ENCODE results near the gene SPATA12.

Gene SPATA12

GRCh38 chr3:57059411-57059810 lies 1.1 kb upstream of the SPATA12 start:
- no peak overlapping the region for H3K27ac ChIP-seq
- no peak for TF ChIP-seq EZH2 (IDR thresholded peaks at IDR 0.05)
- no peak for TF ChIP-seq POLR2AphosphoS5 (IDR thresholded peaks at IDR 0.05; ENCODE audit: borderline replicate concordance, low read depth, low read length)
- TF ChIP-seq FOXP2 (optimal IDR thresholded peaks at IDR 0.05; ENCODE audit: control extremely low read depth, extremely low read length, insufficient read depth), result no peak
- H3K9me3 ChIP-seq (ENCODE audit: low read depth, low read length), result no peaks in the 10 kb centered on the region
- H3K36me3 ChIP-seq (ENCODE audit: insufficient read depth, low read length), result no peaks in the 10 kb centered on the region
- DNase-seq (ENCODE audit: low read depth, low spot score), result no peak
- no peak overlapping the region for H3K9ac ChIP-seq (ENCODE audit: insufficient read length)
- H3K4me3 ChIP-seq, result no peak overlapping the region

- H3K9ac ChIP-seq (ENCODE audit: insufficient read length), result no peak overlapping the region
- H3K4me3 ChIP-seq, result no peak overlapping the region
- H3K9me3 ChIP-seq (ENCODE audit: low read depth, low read length), result no peaks in the 10 kb centered on the region
- TF ChIP-seq EZH2 (IDR thresholded peaks at IDR 0.05) (no peak), FOXP2 (optimal IDR thresholded peaks at IDR 0.05; ENCODE audit: control extremely low read depth, extremely low read length, insufficient read depth) (no peak), POLR2AphosphoS5 (IDR thresholded peaks at IDR 0.05; ENCODE audit: borderline replicate concordance, low read depth, low read length) (no peak)
- H3K27ac ChIP-seq, result no peak overlapping the region
- no peaks in the 10 kb centered on the region for H3K36me3 ChIP-seq (ENCODE audit: insufficient read depth, low read length)
- no peak for DNase-seq (ENCODE audit: low read depth, low spot score)
These were observed 1.1 kb downstream of the SPATA12 start for GRCh38 chr3:57061556-57061955.

GRCh38 chr3:57062101-57062631 lies 1.7 kb downstream of the SPATA12 start:
- no peak for TF ChIP-seq FOXP2 (optimal IDR thresholded peaks at IDR 0.05; ENCODE audit: control extremely low read depth, extremely low read length, insufficient read depth)
- no peak for TF ChIP-seq EZH2 (IDR thresholded peaks at IDR 0.05)
- TF ChIP-seq POLR2AphosphoS5 (IDR thresholded peaks at IDR 0.05; ENCODE audit: borderline replicate concordance, low read depth, low read length), result no peak
- H3K27ac ChIP-seq, result no peak overlapping the region

GRCh38 chr3:57063032-57063431 lies 2.6 kb downstream of the SPATA12 start:
- Histone ChIP-seq H3K9ac (ENCODE audit: insufficient read length) (no peak overlapping the region), H3K27ac (no peak overlapping the region)
- DNase-seq (ENCODE audit: low read depth, low spot score), result no peak

More at GRCh38 chr3:57062101-57062631, 1.7 kb downstream of the SPATA12 start:
- Histone ChIP-seq H3K9me3 (ENCODE audit: low read depth, low read length) (no peaks in the 10 kb centered on the region), H3K9ac (ENCODE audit: insufficient read length) (no peak overlapping the region), H3K4me3 (no peak overlapping the region), H3K36me3 (ENCODE audit: insufficient read depth, low read length) (no peaks in the 10 kb centered on the region)
- no peak for DNase-seq (ENCODE audit: low read depth, low spot score)

GRCh38 chr3:57064001-57064400 lies 3.5 kb downstream of the SPATA12 start:
- TF ChIP-seq POLR2AphosphoS5 (IDR thresholded peaks at IDR 0.05; ENCODE audit: borderline replicate concordance, low read depth, low read length) (no peak), FOXP2 (optimal IDR thresholded peaks at IDR 0.05; ENCODE audit: control extremely low read depth, extremely low read length, insufficient read depth) (no peak), EZH2 (IDR thresholded peaks at IDR 0.05) (no peak)
- no peaks in the 10 kb centered on the region for H3K36me3 ChIP-seq (ENCODE audit: insufficient read depth, low read length)
- H3K9ac ChIP-seq (ENCODE audit: insufficient read length), result no peak overlapping the region
- DNase-seq (ENCODE audit: low read depth, low spot score), result no peak
- H3K4me3 ChIP-seq, result no peak overlapping the region
- no peak overlapping the region for H3K27ac ChIP-seq
- no peaks in the 10 kb centered on the region for H3K9me3 ChIP-seq (ENCODE audit: low read depth, low read length)

More at GRCh38 chr3:57063032-57063431, 2.6 kb downstream of the SPATA12 start:
- TF ChIP-seq EZH2 (IDR thresholded peaks at IDR 0.05) (no peak), POLR2AphosphoS5 (IDR thresholded peaks at IDR 0.05; ENCODE audit: borderline replicate concordance, low read depth, low read length) (no peak), FOXP2 (optimal IDR thresholded peaks at IDR 0.05; ENCODE audit: control extremely low read depth, extremely low read length, insufficient read depth) (no peak)
- Histone ChIP-seq H3K9me3 (ENCODE audit: low read depth, low read length) (no peaks in the 10 kb centered on the region), H3K36me3 (ENCODE audit: insufficient read depth, low read length) (no peaks in the 10 kb centered on the region), H3K4me3 (no peak overlapping the region)

GRCh38 chr3:57064572-57064971 lies 4.1 kb downstream of the SPATA12 start:
- Histone ChIP-seq H3K9me3 (ENCODE audit: low read depth, low read length) (no peaks in the 10 kb centered on the region), H3K36me3 (ENCODE audit: insufficient read depth, low read length) (no peaks in the 10 kb centered on the region), H3K9ac (ENCODE audit: insufficient read length) (no peak overlapping the region), H3K27ac (no peak overlapping the region), H3K4me3 (no peak overlapping the region)
- no peak for DNase-seq (ENCODE audit: low read depth, low spot score)
- TF ChIP-seq FOXP2 (optimal IDR thresholded peaks at IDR 0.05; ENCODE audit: control extremely low read depth, extremely low read length, insufficient read depth), result no peak
- no peak for TF ChIP-seq EZH2 (IDR thresholded peaks at IDR 0.05)
- no peak for TF ChIP-seq POLR2AphosphoS5 (IDR thresholded peaks at IDR 0.05; ENCODE audit: borderline replicate concordance, low read depth, low read length)

GRCh38 chr3:57065588-57065987 lies 5.1 kb downstream of the SPATA12 start:
- TF ChIP-seq EZH2 (IDR thresholded peaks at IDR 0.05), result no peak
- TF ChIP-seq POLR2AphosphoS5 (IDR thresholded peaks at IDR 0.05; ENCODE audit: borderline replicate concordance, low read depth, low read length), result no peak
- TF ChIP-seq FOXP2 (optimal IDR thresholded peaks at IDR 0.05; ENCODE audit: control extremely low read depth, extremely low read length, insufficient read depth), result no peak
- DNase-seq (ENCODE audit: low read depth, low spot score), result no peak
- H3K9me3 ChIP-seq (ENCODE audit: low read depth, low read length), result no peaks in the 10 kb centered on the region
- H3K4me3 ChIP-seq, result no peak overlapping the region
- no peak overlapping the region for H3K27ac ChIP-seq
- H3K36me3 ChIP-seq (ENCODE audit: insufficient read depth, low read length), result no peaks in the 10 kb centered on the region
- H3K9ac ChIP-seq (ENCODE audit: insufficient read length), result no peak overlapping the region

- Histone ChIP-seq H3K9me3 (ENCODE audit: low read depth, low read length) (no peaks in the 10 kb centered on the region), H3K9ac (ENCODE audit: insufficient read length) (no peak overlapping the region), H3K4me3 (no peak overlapping the region), H3K36me3 (ENCODE audit: insufficient read depth, low read length) (no peaks in the 10 kb centered on the region), H3K27ac (no peak overlapping the region)
- no peak for DNase-seq (ENCODE audit: low read depth, low spot score)
- TF ChIP-seq FOXP2 (optimal IDR thresholded peaks at IDR 0.05; ENCODE audit: control extremely low read depth, extremely low read length, insufficient read depth), result no peak
- TF ChIP-seq POLR2AphosphoS5 (IDR thresholded peaks at IDR 0.05; ENCODE audit: borderline replicate concordance, low read depth, low read length), result no peak
- TF ChIP-seq EZH2 (IDR thresholded peaks at IDR 0.05), result no peak
These were observed 6.0 kb downstream of the SPATA12 start for GRCh38 chr3:57066471-57066870.
